GM18858 (cell line): ENCODE results near the gene TRPM4.
"Not testable (repeated sequence)": the region's sequence is repeated elsewhere in the genome, so short reads cannot be mapped to it uniquely, and the experiment has no call there.

ENCODE experiments used
- ATAC-seq: cut with Tn5 transposase; IDR thresholded peaks from one replicate; pipeline ENCODE4 v1.9.1; 2021; ENCODE audit not compliant: unreplicated experiment

Gene TRPM4

GRCh38 chr19:49126575-49126974 lies 31.0 kb upstream of the TRPM4 start:
- no peak for ATAC-seq

- ATAC-seq = not testable (repeated sequence)
Measured at GRCh38 chr19:49127225-49127624, 30.4 kb upstream of the TRPM4 start.

- peak; percentile 63 for ATAC-seq
Measured at GRCh38 chr19:49127674-49128544, 29.7 kb upstream of the TRPM4 start.

- ATAC-seq = no peak
Measured at GRCh38 chr19:49128545-49129237, 28.9 kb upstream of the TRPM4 start.

GRCh38 chr19:49129238-49129583 lies 28.4 kb upstream of the TRPM4 start:
- ATAC-seq = no peak

GRCh38 chr19:49130325-49130724 lies 27.3 kb upstream of the TRPM4 start:
- no peak for ATAC-seq

GRCh38 chr19:49132974-49133609 lies 24.5 kb upstream of the TRPM4 start:
- no peak for ATAC-seq

GRCh38 chr19:49133621-49134454 lies 23.8 kb upstream of the TRPM4 start:
- no peak for ATAC-seq

GRCh38 chr19:49135686-49136085 lies 21.9 kb upstream of the TRPM4 start:
- ATAC-seq = no peak

- no peak for ATAC-seq
Measured at GRCh38 chr19:49136771-49137171, 20.8 kb upstream of the TRPM4 start.

- ATAC-seq = no peak
Measured at GRCh38 chr19:49140951-49141350, 16.6 kb upstream of the TRPM4 start.

- no peak for ATAC-seq
Measured at GRCh38 chr19:49141352-49141751, 16.2 kb upstream of the TRPM4 start.

GRCh38 chr19:49142866-49143335 lies 14.7 kb upstream of the TRPM4 start:
- ATAC-seq = no peak

- no peak for ATAC-seq
Measured at GRCh38 chr19:49145573-49146407, 11.8 kb upstream of the TRPM4 start.

- ATAC-seq = not testable (repeated sequence)
Measured at GRCh38 chr19:49146408-49146770, 11.2 kb upstream of the TRPM4 start.

- ATAC-seq = no peak
Measured at GRCh38 chr19:49148044-49148682, 9.4 kb upstream of the TRPM4 start.

- ATAC-seq = no peak
Measured at GRCh38 chr19:49148784-49149651, 8.6 kb upstream of the TRPM4 start.

- no peak for ATAC-seq
Measured at GRCh38 chr19:49149652-49150105, 7.9 kb upstream of the TRPM4 start.
